Measurements from ENCODE around the gene VRK2. TPM values are rescaled to one million over a fixed set of nuclear protein-coding genes. Genes with fewer than 3 reads are reported as not detected.

The VRK2 gene
- total RNA-seq, 1 experiment from 2014 or later: 36.3 TPM

- peak; percentile 7 for DNase-seq (ENCODE audit: low read depth, low spot score)
Observed at GRCh38 chr2:58047373-58047935, 848 bp downstream of the VRK2 start.

GRCh38 chr2:58047961-58048360, 1.4 kb downstream of the VRK2 start:
- in situ Hi-C loops (cut with HindIII; ENCODE audit: low pct_unique_long_range_greater_than_20kb, low sequenced_read_pairs): no loop called here

More at GRCh38 chr2:58047373-58047935, 848 bp downstream of the VRK2 start:
- in situ Hi-C loops (cut with HindIII; ENCODE audit: low pct_unique_long_range_greater_than_20kb, low sequenced_read_pairs): no loop called here

GRCh38 chr2:58051445-58051844, 4.8 kb downstream of the VRK2 start:
- in situ Hi-C loops (cut with HindIII; ENCODE audit: low pct_unique_long_range_greater_than_20kb, low sequenced_read_pairs): no loop called here

More at GRCh38 chr2:58047961-58048360, 1.4 kb downstream of the VRK2 start:
- no peak for DNase-seq (ENCODE audit: low read depth, low spot score)

GRCh38 chr2:58052978-58053377, 6.4 kb downstream of the VRK2 start:
- in situ Hi-C loops (cut with HindIII; ENCODE audit: low pct_unique_long_range_greater_than_20kb, low sequenced_read_pairs): no loop called here
- DNase-seq (ENCODE audit: low read depth, low spot score): no peak

More at GRCh38 chr2:58051445-58051844, 4.8 kb downstream of the VRK2 start:
- DNase-seq (ENCODE audit: low read depth, low spot score): no peak

GRCh38 chr2:58054264-58054663, 7.7 kb downstream of the VRK2 start:
- in situ Hi-C loops (cut with HindIII; ENCODE audit: low pct_unique_long_range_greater_than_20kb, low sequenced_read_pairs): no loop called here

GRCh38 chr2:58055033-58055786, 8.6 kb downstream of the VRK2 start:
- no peak for DNase-seq (ENCODE audit: low read depth, low spot score)
- in situ Hi-C loops (cut with HindIII; ENCODE audit: low pct_unique_long_range_greater_than_20kb, low sequenced_read_pairs): no loop called here

More at GRCh38 chr2:58054264-58054663, 7.7 kb downstream of the VRK2 start:
- DNase-seq (ENCODE audit: low read depth, low spot score): no peak

- DNase-seq (ENCODE audit: low read depth, low spot score): no peak
- in situ Hi-C loops (cut with HindIII; ENCODE audit: low pct_unique_long_range_greater_than_20kb, low sequenced_read_pairs): no loop called here
Observed at GRCh38 chr2:58056192-58056916, 9.7 kb downstream of the VRK2 start.

GRCh38 chr2:58057707-58058530, 11.3 kb downstream of the VRK2 start:
- in situ Hi-C loops (cut with HindIII; ENCODE audit: low pct_unique_long_range_greater_than_20kb, low sequenced_read_pairs): no loop called here
- DNase-seq (ENCODE audit: low read depth, low spot score): peak; percentile 10

- peak; percentile 76 for DNase-seq (ENCODE audit: low read depth, low spot score)
- in situ Hi-C loops (cut with HindIII; ENCODE audit: low pct_unique_long_range_greater_than_20kb, low sequenced_read_pairs): no loop called here
Observed at GRCh38 chr2:58063641-58064040, 17.0 kb downstream of the VRK2 start.

- DNase-seq (ENCODE audit: low read depth, low spot score): no peak
Observed at GRCh38 chr2:58064086-58064485, 17.5 kb downstream of the VRK2 start.

GRCh38 chr2:58065248-58065647, 18.6 kb downstream of the VRK2 start:
- in situ Hi-C loops (cut with HindIII; ENCODE audit: low pct_unique_long_range_greater_than_20kb, low sequenced_read_pairs): no loop called here

More at GRCh38 chr2:58064086-58064485, 17.5 kb downstream of the VRK2 start:
- in situ Hi-C loops (cut with HindIII; ENCODE audit: low pct_unique_long_range_greater_than_20kb, low sequenced_read_pairs): no loop called here

GRCh38 chr2:58067001-58067400, 20.4 kb downstream of the VRK2 start:
- no peak for DNase-seq (ENCODE audit: low read depth, low spot score)
- in situ Hi-C loops (cut with HindIII; ENCODE audit: low pct_unique_long_range_greater_than_20kb, low sequenced_read_pairs): no loop called here

More at GRCh38 chr2:58065248-58065647, 18.6 kb downstream of the VRK2 start:
- DNase-seq (ENCODE audit: low read depth, low spot score): no peak

GRCh38 chr2:58070765-58071164, 24.2 kb downstream of the VRK2 start:
- in situ Hi-C loops (cut with HindIII; ENCODE audit: low pct_unique_long_range_greater_than_20kb, low sequenced_read_pairs): no loop called here
- DNase-seq (ENCODE audit: low read depth, low spot score): no peak

GRCh38 chr2:58072102-58072501, 25.5 kb downstream of the VRK2 start:
- in situ Hi-C loops (cut with HindIII; ENCODE audit: low pct_unique_long_range_greater_than_20kb, low sequenced_read_pairs): no loop called here
- DNase-seq (ENCODE audit: low read depth, low spot score): no peak

- in situ Hi-C loops (cut with HindIII; ENCODE audit: low pct_unique_long_range_greater_than_20kb, low sequenced_read_pairs): no loop called here
- DNase-seq (ENCODE audit: low read depth, low spot score): no peak
Observed at GRCh38 chr2:58073008-58073407, 26.4 kb downstream of the VRK2 start.

GRCh38 chr2:58073751-58074150, 27.1 kb downstream of the VRK2 start:
- DNase-seq (ENCODE audit: low read depth, low spot score): no peak
- in situ Hi-C loops (cut with HindIII; ENCODE audit: low pct_unique_long_range_greater_than_20kb, low sequenced_read_pairs): no loop called here

GRCh38 chr2:58081000-58081399, 34.4 kb downstream of the VRK2 start:
- in situ Hi-C loops (cut with HindIII; ENCODE audit: low pct_unique_long_range_greater_than_20kb, low sequenced_read_pairs): no loop called here
- DNase-seq (ENCODE audit: low read depth, low spot score): no peak

GRCh38 chr2:58089081-58089480, 42.5 kb downstream of the VRK2 start:
- in situ Hi-C loops (cut with HindIII; ENCODE audit: low pct_unique_long_range_greater_than_20kb, low sequenced_read_pairs): no loop called here
- DNase-seq (ENCODE audit: low read depth, low spot score): no peak
